Keratinocyte (primary cell): ENCODE data around the gene B3GAT1.

Source experiments
- CTCF ChIP-seq, 3 experiments: IDR thresholded peaks in 1 of 3; conservative IDR thresholded peaks in 1 of 3; optimal IDR thresholded peaks in 1 of 3; 2 replicates in 2 of 3; 3 replicates in 1 of 3; pipeline versions ENCODE3 to v1.5.1; 2011; ENCODE audit warnings: low read length in 3 of 3, mild to moderate bottlenecking in 3 of 3, moderate library complexity in 2 of 3, control low read depth in 1 of 3, inconsistent platforms in 1 of 3; ENCODE audit not compliant: insufficient read depth in 2 of 3; ENCODE audit errors: extremely low read depth in 1 of 3
- EZH2 ChIP-seq: IDR thresholded peaks from one replicate; pipeline ENCODE4 v1.6.1; 2012; ENCODE audit warnings: inconsistent platforms, mild to moderate bottlenecking, low read length, moderate library complexity

- TF ChIP-seq CTCF (optimal IDR thresholded peaks at IDR 0.05 in 1 of 3, IDR thresholded peaks at IDR 0.05 in 1 of 3, conservative IDR thresholded peaks at IDR 0.05 in 1 of 3; ENCODE audit: extremely low read depth in 1 of 3, insufficient read depth in 2 of 3, low read length in 3 of 3): no peak
- no peak for TF ChIP-seq EZH2
Measured at GRCh38 chr11:134363592-134363991, 48.5 kb downstream of the B3GAT1 start.
